HG02884 (cell line): ENCODE measurements around the gene SESN3.
"Not testable (repeated sequence)": the region's sequence is repeated elsewhere in the genome, so short reads cannot be mapped to it uniquely, and the experiment has no call there.

Experiments
- ATAC-seq: cut with Tn5 transposase; IDR thresholded peaks from one replicate; pipeline ENCODE4 v1.9.1; 2021; ENCODE audit warnings: mild to moderate bottlenecking, moderate library complexity; ENCODE audit not compliant: unreplicated experiment

The SESN3 gene

DNA sequence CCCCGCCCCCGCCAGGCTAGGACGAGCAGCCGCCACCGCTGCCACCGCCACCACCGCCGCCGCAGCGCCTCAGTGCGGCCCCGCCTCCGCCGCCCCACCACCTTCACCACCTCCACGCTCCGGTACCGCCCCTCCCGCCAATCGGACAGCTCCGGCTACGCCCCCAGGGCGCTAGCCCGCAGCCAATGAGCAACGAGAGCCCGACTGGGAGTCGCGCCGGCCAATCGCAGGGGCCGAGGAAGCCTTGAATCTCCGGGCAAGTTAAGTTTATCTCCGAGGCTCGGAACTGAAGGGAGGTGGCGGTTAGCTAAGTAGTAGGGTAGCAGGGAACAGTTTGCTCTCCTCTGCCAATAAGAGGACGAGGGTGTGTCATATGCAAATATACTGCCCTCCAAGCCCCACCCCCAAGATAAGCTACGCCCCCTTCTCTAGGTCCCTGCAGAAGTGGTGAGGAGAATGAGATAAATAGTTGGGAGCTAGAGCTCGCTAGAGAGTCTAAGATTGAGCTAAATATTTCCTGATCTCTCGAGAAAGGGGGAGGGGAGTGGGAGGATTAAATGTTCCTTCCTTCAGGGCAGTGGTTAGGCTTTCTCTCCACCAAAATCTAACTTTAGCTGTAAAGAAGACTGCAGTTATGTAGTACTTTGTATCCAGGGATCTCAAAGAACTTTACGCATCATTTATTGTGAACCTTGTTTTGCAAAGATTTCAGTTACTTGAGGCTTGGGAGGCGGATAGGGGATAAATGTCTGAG is at the start of gene SESN3:
TSS of gene SESN3 (minus strand) at position 76 of the 754 bp plus-strand sequence. CDS start 342 bp downstream, outside the sequence.
- ATAC-seq, result peak; percentile 93

GRCh38 chr11:95279921-95280868 is 49.2 kb upstream of the SESN3 start:
- ATAC-seq, result peak; percentile 65

DNA sequence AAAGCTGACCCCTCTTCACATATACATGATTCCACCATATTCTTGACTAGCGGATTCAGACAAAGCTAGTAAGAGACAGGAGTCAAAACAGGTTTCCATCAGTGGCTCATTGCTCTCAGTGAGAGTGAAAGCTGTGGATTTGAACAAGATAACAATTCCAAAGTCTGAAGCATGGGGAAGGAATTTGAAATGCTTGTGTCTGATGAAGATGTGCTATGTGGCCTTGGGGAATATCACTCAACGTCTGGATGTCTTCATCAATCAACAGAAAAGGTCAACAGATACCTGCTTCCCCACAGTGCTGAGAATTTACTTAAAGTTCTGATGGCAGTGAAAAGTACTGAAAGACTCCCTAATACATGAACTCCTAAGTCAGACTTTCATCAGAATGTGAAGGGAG is 46.9 kb upstream of the SESN3 start:
- no peak for ATAC-seq

DNA sequence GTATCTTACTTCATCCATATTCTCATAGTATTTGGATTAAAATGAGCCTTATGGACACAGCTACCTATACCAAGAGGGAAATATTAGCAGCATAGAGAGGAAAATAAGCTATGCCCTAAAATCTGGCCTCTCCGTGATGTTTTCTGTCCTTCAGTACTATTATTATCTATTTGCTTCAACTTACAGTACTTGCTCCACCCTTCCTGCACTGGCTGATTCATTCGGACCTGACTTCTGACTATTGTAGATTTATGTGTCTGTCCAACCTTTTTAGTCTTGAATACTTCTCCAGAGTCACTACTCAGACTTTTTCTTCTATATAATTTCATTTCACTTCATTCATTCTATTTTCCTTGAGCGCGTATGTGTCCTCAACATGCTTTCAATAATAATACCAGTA is 45.1 kb upstream of the SESN3 start:
- no peak for ATAC-seq

DNA sequence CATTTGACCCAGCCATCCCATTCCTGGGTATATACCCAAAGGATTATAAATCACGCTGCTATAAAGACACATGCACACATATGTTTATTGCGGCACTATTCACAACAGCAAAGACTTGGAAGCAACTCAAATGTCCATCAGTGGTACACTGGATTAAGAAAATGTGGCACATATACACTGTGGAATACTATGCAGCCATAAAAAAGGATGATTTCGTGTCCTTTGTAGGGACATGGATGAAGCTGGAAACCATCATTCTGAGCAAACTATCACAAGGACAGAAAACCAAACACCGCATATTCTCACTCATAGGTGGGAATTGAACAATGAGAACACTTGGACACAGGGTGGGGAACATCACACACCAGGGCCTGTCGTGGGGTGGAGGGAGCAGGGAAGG is 42.6 kb upstream of the SESN3 start:
- not testable (repeated sequence) for ATAC-seq

DNA sequence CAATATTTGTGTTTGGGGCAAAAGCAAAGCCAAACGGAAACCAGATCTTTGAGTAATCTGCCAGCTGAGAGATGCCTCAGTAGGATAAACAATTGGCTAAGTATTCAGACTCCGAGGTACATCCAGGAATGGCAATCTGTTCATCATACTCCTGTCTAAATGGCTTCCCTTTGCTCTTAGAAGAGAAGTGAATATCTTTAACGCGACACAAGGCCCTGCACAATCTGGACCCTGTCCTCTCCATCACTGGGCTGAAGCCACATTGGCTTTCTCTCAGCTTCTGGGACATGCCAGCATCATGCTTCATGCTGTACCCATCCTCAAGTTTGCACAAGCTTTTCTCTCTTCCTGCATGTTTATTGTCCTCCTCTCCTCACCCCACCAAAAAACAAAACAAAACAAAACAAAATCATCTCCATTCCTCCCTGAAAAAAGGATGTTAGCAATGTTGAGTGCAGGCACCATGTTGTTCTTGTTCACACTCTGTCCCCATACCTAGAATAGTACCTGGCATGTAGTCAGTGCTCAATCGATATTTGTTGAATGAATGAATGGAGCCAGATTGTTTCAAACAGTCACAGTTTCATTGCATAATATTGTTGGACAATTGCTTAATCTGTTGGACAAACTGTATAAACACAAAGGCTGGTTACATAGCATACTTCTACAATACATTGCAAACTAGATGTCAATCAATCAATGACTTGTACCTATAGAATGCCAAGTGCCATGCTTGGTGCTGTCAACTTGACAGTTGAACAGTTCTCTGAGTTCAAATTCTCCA is 38.2 kb upstream of the SESN3 start:
- ATAC-seq, result no peak

DNA sequence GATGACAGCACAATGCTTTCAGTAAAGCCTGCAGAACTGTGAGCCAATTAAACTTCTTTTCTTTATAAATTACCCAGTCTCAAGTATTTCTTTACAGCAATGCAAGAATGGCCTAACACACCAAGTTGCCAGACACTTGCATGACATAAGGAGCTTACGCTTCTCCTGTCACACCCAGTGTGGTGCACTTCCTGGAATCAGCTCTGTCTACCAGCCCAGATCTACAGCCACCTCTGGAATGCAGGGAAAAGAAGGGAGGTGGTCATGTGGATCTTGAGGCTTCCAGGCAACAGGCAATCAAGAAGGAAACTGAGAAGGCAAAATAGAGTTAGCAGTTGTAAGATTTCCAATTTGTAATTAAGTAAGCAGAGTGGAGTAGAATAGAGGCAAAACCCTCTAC is 37.4 kb upstream of the SESN3 start:
- no peak for ATAC-seq

- no peak for ATAC-seq
Observed at GRCh38 chr11:95267601-95268213, 36.7 kb upstream of the SESN3 start.

DNA sequence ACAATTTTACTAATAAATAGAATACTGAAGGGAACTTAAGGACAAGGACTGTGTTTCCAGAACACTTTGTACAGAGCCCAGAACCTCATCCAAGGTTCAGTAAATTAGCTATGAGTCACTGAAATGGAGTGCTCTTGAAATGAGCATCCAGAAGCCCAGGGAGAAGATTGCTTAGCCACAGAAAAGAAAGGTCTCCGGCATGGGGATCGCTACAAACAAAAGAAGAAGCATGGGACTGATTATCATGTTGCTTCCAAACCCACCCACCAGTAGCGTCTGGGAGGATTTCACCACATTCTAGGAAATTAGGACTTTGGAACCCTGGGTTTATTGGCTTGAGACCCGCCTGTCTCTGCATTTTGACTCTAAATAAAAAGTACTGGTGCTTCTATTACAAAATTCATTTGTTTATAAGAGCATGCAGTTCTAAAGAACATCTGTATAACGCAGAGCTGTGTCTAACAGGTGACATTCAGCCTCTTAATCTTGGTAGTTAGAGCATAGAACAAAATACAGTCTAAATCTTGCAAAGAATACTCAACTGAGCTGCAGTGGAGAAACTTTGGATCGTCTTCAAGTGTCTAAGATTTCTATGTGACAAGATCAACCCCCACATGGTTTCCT is 35.9 kb upstream of the SESN3 start:
- ATAC-seq, result no peak

DNA sequence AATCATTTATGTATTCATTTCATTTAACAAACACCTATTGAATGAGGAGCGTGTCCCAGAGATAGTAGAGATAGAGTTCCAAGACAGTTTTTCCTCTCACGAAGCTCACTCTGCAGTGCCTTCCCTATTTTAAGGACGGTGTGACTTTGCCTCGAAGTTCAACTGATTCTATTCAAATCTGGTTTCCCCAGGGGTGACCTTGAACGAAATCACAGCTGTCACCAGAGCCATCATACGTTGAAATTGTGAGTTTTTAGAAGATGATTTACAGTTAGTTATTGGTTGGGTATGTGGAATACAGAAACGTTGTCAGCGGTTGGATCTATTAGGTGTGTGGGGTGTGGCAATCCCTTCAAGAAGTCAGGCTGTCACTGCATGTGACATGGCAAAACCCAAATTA is 33.9 kb upstream of the SESN3 start:
- no peak for ATAC-seq

DNA sequence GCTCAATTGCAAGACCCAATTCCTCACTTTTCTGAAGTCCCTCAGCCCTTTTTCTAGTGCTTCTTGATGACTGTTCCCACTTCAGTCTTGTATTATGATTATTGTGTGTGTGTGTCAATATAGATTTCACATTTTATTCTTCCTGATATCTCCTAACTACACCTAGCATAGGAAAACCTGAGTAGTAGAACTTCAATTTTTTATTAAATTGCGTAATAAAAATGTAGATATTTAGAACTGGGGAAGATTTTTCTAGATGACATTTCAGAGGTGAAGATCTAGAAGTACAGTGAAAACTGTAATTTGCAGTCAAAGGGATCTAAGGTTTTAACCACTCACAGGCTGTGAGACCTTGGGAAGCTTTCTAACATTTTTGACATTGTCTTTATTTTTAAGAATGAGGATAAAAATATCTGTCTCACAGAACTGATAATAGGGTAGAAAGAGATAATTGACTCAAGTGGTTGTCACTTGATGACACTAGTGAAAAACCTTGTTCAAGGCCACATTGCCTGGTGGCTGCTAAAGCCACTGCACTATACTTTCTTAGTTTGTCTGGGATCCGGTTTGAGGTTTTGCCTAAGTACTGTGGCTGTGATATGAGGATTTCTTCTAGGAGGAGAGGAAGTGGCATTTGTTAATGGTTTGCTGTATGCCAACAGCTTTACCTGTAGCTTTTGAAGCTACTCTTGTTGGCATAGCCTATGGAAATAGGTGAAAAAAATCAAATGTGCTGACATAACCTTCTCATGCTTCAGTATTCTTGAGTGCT is 32.2 kb upstream of the SESN3 start:
- no peak for ATAC-seq

- ATAC-seq, result no peak
Observed at GRCh38 chr11:95257456-95257971, 26.5 kb upstream of the SESN3 start.

GRCh38 chr11:95256321-95256779 is 25.3 kb upstream of the SESN3 start:
- ATAC-seq, result no peak

DNA sequence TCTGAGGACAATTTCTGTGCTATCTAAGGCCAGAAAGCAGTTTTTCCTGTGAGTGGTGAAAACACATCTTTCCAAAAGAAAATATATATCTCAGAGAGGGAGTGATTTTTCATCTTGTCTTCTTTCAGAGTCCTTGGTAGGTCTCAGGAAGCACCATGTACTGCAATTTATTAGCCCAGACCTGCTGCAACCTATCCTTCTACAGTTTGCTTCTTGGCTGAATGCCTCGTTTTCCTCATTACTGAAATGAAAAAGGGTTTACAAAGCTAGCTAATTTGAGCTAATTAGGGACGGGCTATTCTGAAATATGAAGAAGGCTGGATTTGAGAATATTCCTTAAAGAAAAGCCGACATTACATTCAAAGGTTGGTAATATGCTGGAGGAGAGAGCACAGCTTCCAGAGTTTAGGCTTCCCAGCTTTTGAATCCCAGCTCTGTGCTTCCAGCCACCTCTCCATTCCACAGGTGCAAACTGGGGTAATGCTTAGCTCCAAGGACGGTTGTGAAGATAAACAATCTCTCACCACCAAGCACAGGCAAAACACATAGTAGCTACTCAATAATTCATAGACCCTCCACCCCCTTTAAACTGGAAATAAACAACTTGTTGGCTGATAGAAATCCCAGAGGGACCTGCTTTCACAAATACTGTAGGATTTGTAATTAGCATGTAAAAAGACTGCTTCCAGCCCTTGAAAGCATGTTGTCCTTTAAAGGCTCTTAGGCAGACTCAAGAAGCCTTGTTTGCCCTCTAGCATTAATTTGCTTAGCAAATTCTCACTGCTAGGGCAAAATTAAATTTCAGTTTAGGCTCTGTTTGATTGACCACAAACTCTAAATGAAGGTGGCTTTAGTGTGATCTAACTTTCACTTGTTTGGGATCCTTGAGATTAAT is 24.5 kb upstream of the SESN3 start:
- no peak for ATAC-seq

- peak; percentile 22 for ATAC-seq
Observed at GRCh38 chr11:95254716-95255115, 23.7 kb upstream of the SESN3 start.

- ATAC-seq, result peak; percentile 94
Observed at GRCh38 chr11:95254131-95254704, 23.2 kb upstream of the SESN3 start.

GRCh38 chr11:95253141-95253540 is 22.1 kb upstream of the SESN3 start:
- no peak for ATAC-seq

DNA sequence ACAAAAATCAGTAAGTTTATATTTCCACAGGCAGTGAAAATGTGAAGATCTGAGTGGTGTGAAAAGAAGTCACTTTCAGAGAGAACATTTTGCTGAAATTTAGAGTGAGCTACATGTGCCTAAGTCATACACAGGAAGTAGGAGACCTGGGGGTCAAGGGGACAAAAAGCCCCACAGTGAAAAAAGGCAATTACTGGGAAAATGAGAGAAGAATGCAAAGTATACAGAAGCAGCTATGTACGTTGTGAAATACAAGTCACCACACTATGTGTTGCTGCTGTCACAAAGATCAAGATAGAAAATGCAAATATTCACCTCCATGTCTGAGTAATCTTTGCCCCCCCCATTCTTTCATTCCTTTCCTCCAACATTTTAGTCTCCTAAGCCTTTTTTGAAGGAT is 21.6 kb upstream of the SESN3 start:
- no peak for ATAC-seq
